ENCODE data around the gene ARSB.

ARSB gene

GRCh38 chr5:78793907-78794662 lies 191.0 kb downstream of the ARSB start:
- no peaks in the 10 kb centered on the region for H3K4me1 ChIP-seq (ENCODE audit: low read depth, poor library complexity, severe bottlenecking)
- no peak overlapping the region for H3K9ac ChIP-seq
- H3K27ac ChIP-seq = no peak overlapping the region
- H3K36me3 ChIP-seq (ENCODE audit: insufficient read depth) = no peaks in the 10 kb centered on the region
- no peak overlapping the region for H3K4me2 ChIP-seq
- H4K20me1 ChIP-seq (ENCODE audit: insufficient read depth) = no peaks in the 10 kb centered on the region
- no peak overlapping the region for H3K4me3 ChIP-seq (IDR thresholded peaks at IDR 0.05; ENCODE audit: insufficient read depth, low read depth, low read length)
- H2AFZ ChIP-seq (ENCODE audit: low read depth) = no peak overlapping the region
- no peaks in the 10 kb centered on the region for H3K79me2 ChIP-seq (ENCODE audit: insufficient read depth, low read depth)
- H3K27me3 ChIP-seq (ENCODE audit: insufficient read depth, low read depth) = no peaks in the 10 kb centered on the region
- TF ChIP-seq, protein P1, sequence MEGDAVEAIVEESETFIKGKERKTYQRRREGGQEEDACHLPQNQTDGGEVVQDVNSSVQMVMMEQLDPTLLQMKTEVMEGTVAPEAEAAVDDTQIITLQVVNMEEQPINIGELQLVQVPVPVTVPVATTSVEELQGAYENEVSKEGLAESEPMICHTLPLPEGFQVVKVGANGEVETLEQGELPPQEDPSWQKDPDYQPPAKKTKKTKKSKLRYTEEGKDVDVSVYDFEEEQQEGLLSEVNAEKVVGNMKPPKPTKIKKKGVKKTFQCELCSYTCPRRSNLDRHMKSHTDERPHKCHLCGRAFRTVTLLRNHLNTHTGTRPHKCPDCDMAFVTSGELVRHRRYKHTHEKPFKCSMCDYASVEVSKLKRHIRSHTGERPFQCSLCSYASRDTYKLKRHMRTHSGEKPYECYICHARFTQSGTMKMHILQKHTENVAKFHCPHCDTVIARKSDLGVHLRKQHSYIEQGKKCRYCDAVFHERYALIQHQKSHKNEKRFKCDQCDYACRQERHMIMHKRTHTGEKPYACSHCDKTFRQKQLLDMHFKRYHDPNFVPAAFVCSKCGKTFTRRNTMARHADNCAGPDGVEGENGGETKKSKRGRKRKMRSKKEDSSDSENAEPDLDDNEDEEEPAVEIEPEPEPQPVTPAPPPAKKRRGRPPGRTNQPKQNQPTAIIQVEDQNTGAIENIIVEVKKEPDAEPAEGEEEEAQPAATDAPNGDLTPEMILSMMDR (conservative IDR thresholded peaks at IDR 0.05; ENCODE audit: low read depth, low read length) = no peak

DNA sequence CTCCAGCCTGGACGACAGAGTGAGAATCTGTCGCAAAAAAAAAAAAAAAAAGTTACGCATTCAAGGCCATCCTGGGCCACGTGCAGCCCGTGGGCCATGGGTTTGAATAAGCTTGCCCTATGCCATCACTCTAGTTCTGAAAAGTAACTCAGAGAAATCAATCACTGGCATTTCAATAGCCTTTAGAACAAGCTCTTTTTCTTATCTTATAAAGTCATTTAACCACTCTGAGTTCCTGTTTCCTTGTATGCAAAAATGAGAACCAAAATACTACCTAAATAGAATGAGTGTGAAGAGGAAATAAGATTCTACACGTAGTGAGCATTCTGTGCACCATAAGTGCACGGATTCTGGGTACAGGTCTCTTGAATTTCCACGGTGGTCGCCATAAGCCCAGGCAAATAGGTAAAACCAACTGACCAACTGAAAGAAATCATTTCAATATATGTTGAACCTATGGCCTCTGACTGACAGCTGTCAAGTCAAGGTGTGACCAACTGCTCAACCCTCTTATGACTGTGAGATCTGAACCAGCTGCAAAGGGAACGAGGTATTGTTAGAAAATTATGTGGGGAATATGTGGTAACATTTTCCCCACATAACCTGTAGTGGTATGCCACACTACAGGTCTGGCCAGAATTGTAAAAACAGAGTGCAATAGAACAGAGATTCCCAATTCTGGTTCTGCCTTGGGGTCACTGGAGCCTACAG lies 192.6 kb downstream of the ARSB start:
- H2AFZ ChIP-seq (ENCODE audit: low read depth) = no peak overlapping the region

GRCh38 chr5:78791501-78792100 lies 193.5 kb downstream of the ARSB start:
- TF ChIP-seq, protein P1 (conservative IDR thresholded peaks at IDR 0.05; ENCODE audit: low read depth, low read length) = no peak
- H2AFZ ChIP-seq (ENCODE audit: low read depth) = no peak overlapping the region

More for the DNA sequence above, 192.6 kb downstream of the ARSB start:
- Histone ChIP-seq H4K20me1 (ENCODE audit: insufficient read depth) (no peaks in the 10 kb centered on the region), H3K4me1 (ENCODE audit: low read depth, poor library complexity, severe bottlenecking) (no peaks in the 10 kb centered on the region), H3K27ac (no peak overlapping the region), H3K9ac (no peak overlapping the region), H3K4me3 (IDR thresholded peaks at IDR 0.05; ENCODE audit: insufficient read depth, low read depth, low read length) (no peak overlapping the region), H3K4me2 (no peak overlapping the region), H3K27me3 (ENCODE audit: insufficient read depth, low read depth) (no peaks in the 10 kb centered on the region), H3K36me3 (ENCODE audit: insufficient read depth) (no peaks in the 10 kb centered on the region), H3K79me2 (ENCODE audit: insufficient read depth, low read depth) (no peaks in the 10 kb centered on the region)
- TF ChIP-seq, protein P1 (conservative IDR thresholded peaks at IDR 0.05; ENCODE audit: low read depth, low read length) = no peak

DNA sequence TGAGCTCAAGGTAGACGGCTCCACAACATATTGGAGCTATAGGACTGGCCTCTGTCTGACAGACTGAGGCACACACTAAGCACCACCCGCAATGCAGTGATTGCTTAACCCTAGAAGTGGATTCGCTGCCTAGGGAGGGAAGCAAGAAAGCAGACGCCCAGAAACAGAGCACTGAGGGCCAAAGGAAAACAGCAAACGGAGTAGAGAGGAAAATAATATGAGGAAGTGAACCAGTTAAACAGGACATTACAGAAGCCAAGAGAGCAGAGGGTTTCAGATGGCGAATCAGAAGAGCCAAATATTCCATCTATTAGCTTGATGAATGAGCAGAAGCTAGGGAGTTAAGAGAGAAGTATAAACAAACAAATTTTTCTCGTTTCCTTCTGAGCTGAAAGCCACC lies 197.3 kb downstream of the ARSB start:
- Histone ChIP-seq H3K36me3 (ENCODE audit: insufficient read depth) (no peaks in the 10 kb centered on the region), H3K27me3 (ENCODE audit: insufficient read depth, low read depth) (no peaks in the 10 kb centered on the region), H3K27ac (no peak overlapping the region), H4K20me1 (ENCODE audit: insufficient read depth) (no peaks in the 10 kb centered on the region), H3K9ac (no peak overlapping the region), H3K79me2 (ENCODE audit: insufficient read depth, low read depth) (no peaks in the 10 kb centered on the region), H3K4me3 (IDR thresholded peaks at IDR 0.05; ENCODE audit: insufficient read depth, low read depth, low read length) (no peak overlapping the region), H3K4me2 (no peak overlapping the region), H2AFZ (ENCODE audit: low read depth) (no peak overlapping the region), H3K4me1 (ENCODE audit: low read depth, poor library complexity, severe bottlenecking) (no peaks in the 10 kb centered on the region)
- TF ChIP-seq, protein P1 (conservative IDR thresholded peaks at IDR 0.05; ENCODE audit: low read depth, low read length) = no peak

More at GRCh38 chr5:78791501-78792100, 193.5 kb downstream of the ARSB start:
- no peaks in the 10 kb centered on the region for H3K4me1 ChIP-seq (ENCODE audit: low read depth, poor library complexity, severe bottlenecking)
- H3K36me3 ChIP-seq (ENCODE audit: insufficient read depth) = no peaks in the 10 kb centered on the region
- no peaks in the 10 kb centered on the region for H3K79me2 ChIP-seq (ENCODE audit: insufficient read depth, low read depth)
- no peak overlapping the region for H3K4me3 ChIP-seq (IDR thresholded peaks at IDR 0.05; ENCODE audit: insufficient read depth, low read depth, low read length)
- H3K4me2 ChIP-seq = no peak overlapping the region
- no peak overlapping the region for H3K9ac ChIP-seq
- no peaks in the 10 kb centered on the region for H3K27me3 ChIP-seq (ENCODE audit: insufficient read depth, low read depth)
- no peak overlapping the region for H3K27ac ChIP-seq
- no peaks in the 10 kb centered on the region for H4K20me1 ChIP-seq (ENCODE audit: insufficient read depth)
